CD4-positive, alpha-beta T cell (primary cell): Measurements from ENCODE around the gene ALDOC. TPM values are rescaled to one million over a fixed set of nuclear protein-coding genes. Genes with fewer than 3 reads are reported as not detected.

Source experiments
- ATAC-seq: fragments of 200-7000 bp; cut with Tn5 transposase; one replicate; pipeline ENCODE4 v1.10.0; 2022; ENCODE audit warnings: mild to moderate bottlenecking; ENCODE audit not compliant: poor library complexity
- CTCF ChIA-PET: fragments of 350-600 bp; sonication (Branson Sonifier 250); formaldehyde crosslinking; loops from one replicate; lab custom pipeline; 2021; ENCODE audit warnings: antibody characterized with exemption, inconsistent platforms; lab: Charles Lee
- POLR2A ChIA-PET: fragments of 350-600 bp; sonication (Branson Sonifier 250); formaldehyde crosslinking; loops from one replicate; lab custom pipeline; 2021; ENCODE audit warnings: antibody characterized with exemption, inconsistent platforms; lab: Charles Lee
- DNase-seq, 14 experiments: peaks; one replicate each; pipeline ENCODE4 v3.0.0-alpha.2; 2013 to 2020; ENCODE audit warnings: mixed read lengths in 2 of 14
- H3K27ac ChIP-seq, 2 donors: one replicate each; pipeline versions ENCODE4 v1.5.1 to v1.7.0; 2013; ENCODE audit warnings: low read length in 2 of 2, low read depth in 1 of 2, mild to moderate bottlenecking in 1 of 2
- H3K27me3 ChIP-seq, 2 experiments: 1 replicate in 1 of 2; 2 replicates in 1 of 2; pipeline versions ENCODE4 v1.6.1 to v1.7.0; 2013; ENCODE audit warnings: low read length in 2 of 2, control low read depth in 1 of 2, mild to moderate bottlenecking in 1 of 2, moderate library complexity in 1 of 2; ENCODE audit not compliant: insufficient read depth in 2 of 2, control insufficient read depth in 1 of 2
- H3K36me3 ChIP-seq: one replicate; pipeline ENCODE4 v1.6.1; 2013; ENCODE audit warnings: low read length, control low read depth; ENCODE audit not compliant: insufficient read depth
- H3K4me1 ChIP-seq: one replicate; pipeline ENCODE4 v1.6.1; 2013; ENCODE audit warnings: low read length, control low read depth; ENCODE audit not compliant: insufficient read depth
- H3K4me3 ChIP-seq: one replicate; pipeline ENCODE4 v1.5.1; 2013; ENCODE audit warnings: mild to moderate bottlenecking, low read length, moderate library complexity
- H3K9me3 ChIP-seq, 2 experiments: 1 replicate in 1 of 2; 2 replicates in 1 of 2; pipeline versions ENCODE4 v1.6.1 to v1.7.0; 2013; ENCODE audit warnings: low read length in 2 of 2, mild to moderate bottlenecking in 2 of 2, control low read depth in 1 of 2, moderate library complexity in 1 of 2; ENCODE audit not compliant: control insufficient read depth in 1 of 2, insufficient read depth in 1 of 2
- H3K27ac Mint-ChIP-seq: one replicate; pipeline ENCODE4 v1.8.0; 2020; ENCODE audit warnings: mixed read lengths
- H3K27me3 Mint-ChIP-seq: one replicate; pipeline ENCODE4 v1.8.0; 2021; ENCODE audit warnings: mixed read lengths
- H3K36me3 Mint-ChIP-seq: one replicate; pipeline ENCODE4 v1.8.0; 2021; ENCODE audit warnings: low read depth, mixed read lengths
- H3K4me1 Mint-ChIP-seq: one replicate; pipeline ENCODE4 v1.8.0; 2021; ENCODE audit warnings: low read depth, mixed read lengths
- H3K4me3 Mint-ChIP-seq: one replicate; pipeline ENCODE4 v1.8.0; 2020; ENCODE audit warnings: mild to moderate bottlenecking, mixed read lengths
- H3K9me3 Mint-ChIP-seq: one replicate; pipeline ENCODE4 v1.8.0; 2020; ENCODE audit warnings: mixed read lengths
- intact Hi-C, 2 experiments: fragments of 100-400 bp; cut with DNase I in 1 of 2; cut with micrococcal nuclease in 1 of 2; formaldehyde crosslinking; loops; one replicate each; pipeline versions ENCODE4 v1.15.1 to v1.9.0; 2023 to 2025; cut with DNase I, micrococcal nuclease
- polyA plus RNA-seq, 2 donors: library from polyadenylated mRNA; unstranded; fragments of 120-200 nt; gene quantifications; one replicate each; pipeline ENCODE4 v1.2.1, GENCODE V29; 2013
- total RNA-seq, 174 experiments: library from RNA in 2 of 174; stranded (reverse) in 2 of 174; gene quantifications; one replicate each; pipeline ENCODE4 v1.2.3 and lab custom pipeline; 2021 to 2026
- TF ChIP-seq, protein P1 (sequence below): fragments of 200-600 bp; IDR thresholded peaks from one replicate; pipeline ENCODE4 v1.8.0; 2022; ENCODE audit warnings: antibody characterized with exemption, mild to moderate bottlenecking

ALDOC gene
- total RNA-seq, result 10 to 100 TPM; 21.8 to 22.7 TPM
- polyA plus RNA-seq (2013, experiment 1 of 2), result 28.8 TPM
- polyA plus RNA-seq (2013, experiment 2 of 2), result 31.7 TPM
- total RNA-seq (lab: John Stamatoyannopoulos, UW), result 9.1 to 89.1 (median 24.8) reads per million in 172 experiments

- Mint-ChIP-seq H3K36me3 (peaks cover 9% of the 10 kb centered on the region), H3K9me3 (no peaks in the 10 kb centered on the region), H3K4me3 (peak within 1 kb of the TSS; percentile 87), H3K27me3 (no peaks in the 10 kb centered on the region), H3K27ac (peak within 1 kb of the TSS; percentile 77), H3K4me1 (peaks cover 31% of the 10 kb centered on the region)
- DNase-seq (peak; percentile 95 to 100 (median 98)), ATAC-seq (peak; percentile 97)
- H3K27ac ChIP-seq, result peak within 1 kb of the TSS in 1 of 2 donors; percentile 41
- no peaks in the 10 kb centered on the region for H3K9me3 ChIP-seq
- no peaks in the 10 kb centered on the region for H3K36me3 ChIP-seq
- TF ChIP-seq, protein P1, sequence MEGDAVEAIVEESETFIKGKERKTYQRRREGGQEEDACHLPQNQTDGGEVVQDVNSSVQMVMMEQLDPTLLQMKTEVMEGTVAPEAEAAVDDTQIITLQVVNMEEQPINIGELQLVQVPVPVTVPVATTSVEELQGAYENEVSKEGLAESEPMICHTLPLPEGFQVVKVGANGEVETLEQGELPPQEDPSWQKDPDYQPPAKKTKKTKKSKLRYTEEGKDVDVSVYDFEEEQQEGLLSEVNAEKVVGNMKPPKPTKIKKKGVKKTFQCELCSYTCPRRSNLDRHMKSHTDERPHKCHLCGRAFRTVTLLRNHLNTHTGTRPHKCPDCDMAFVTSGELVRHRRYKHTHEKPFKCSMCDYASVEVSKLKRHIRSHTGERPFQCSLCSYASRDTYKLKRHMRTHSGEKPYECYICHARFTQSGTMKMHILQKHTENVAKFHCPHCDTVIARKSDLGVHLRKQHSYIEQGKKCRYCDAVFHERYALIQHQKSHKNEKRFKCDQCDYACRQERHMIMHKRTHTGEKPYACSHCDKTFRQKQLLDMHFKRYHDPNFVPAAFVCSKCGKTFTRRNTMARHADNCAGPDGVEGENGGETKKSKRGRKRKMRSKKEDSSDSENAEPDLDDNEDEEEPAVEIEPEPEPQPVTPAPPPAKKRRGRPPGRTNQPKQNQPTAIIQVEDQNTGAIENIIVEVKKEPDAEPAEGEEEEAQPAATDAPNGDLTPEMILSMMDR, result no peak
- intact Hi-C loops, result loop anchor here (1.0 to 10.0 kb wide), 6 partner anchors 21 to 378 kb away; partner anchors contain the start of genes UNC119 (in 2 of the 2), PHF12 (in 1 of the 2) and SPAG5 (in 1 of the 2)
- POLR2A ChIA-PET, result interaction anchor here (0.6 to 2.1 kb wide), 18 partner anchors 9 to 375 kb away, joined by 3 to 36 read pairs (median 5); partner anchors contain the start of genes BLTP2, PHF12, RPL23A and SDF2
- CTCF ChIA-PET, result interaction anchor here (0.7 kb wide), 2 partner anchors 27 to 67 kb away, joined by 3 to 4 read pairs; no protein-coding TSS in a partner anchor
- no peaks in the 10 kb centered on the region for H3K27me3 ChIP-seq
- H3K4me3 ChIP-seq, result peak within 1 kb of the TSS; percentile 46
- H3K4me1 ChIP-seq, result peaks cover 36% of the 10 kb centered on the region
Measured at GRCh38 chr17:28576758-28577465, at the start of gene ALDOC. TSS of gene ALDOC (minus strand) at chr17:28576895. CDS start at chr17:28575532, 1,363 bp downstream.

DNA sequence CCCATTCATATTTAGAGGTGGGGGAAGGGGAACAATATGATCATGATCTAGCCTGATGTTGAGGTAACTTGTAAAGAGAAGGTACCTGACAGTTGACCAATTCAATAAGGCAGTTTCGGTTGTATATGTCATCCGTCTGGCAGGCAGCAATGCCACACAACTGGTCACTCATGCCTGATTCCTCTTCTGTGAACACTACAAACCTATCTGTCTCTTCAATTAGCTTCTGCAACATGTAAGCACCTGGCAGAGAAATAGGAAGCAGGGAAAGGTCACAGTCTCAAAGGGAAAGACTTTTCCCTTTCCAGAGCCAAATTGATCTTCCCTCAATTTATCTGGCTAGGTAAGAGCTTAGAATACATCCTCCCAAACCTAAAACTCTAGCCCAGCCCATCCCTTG, 47.5 kb upstream of the ALDOC start:
- H3K27me3 ChIP-seq, result no peaks in the 10 kb centered on the region
- DNase-seq, result no peak
- H3K27ac Mint-ChIP-seq, result no peak overlapping the region
- peaks cover 82% of the 10 kb centered on the region for H3K36me3 ChIP-seq
- intact Hi-C loops, result no loop called here
- no peaks in the 10 kb centered on the region for H3K9me3 Mint-ChIP-seq
- CTCF ChIA-PET, result no interaction called here
- no peak overlapping the region for H3K27ac ChIP-seq
- H3K9me3 ChIP-seq, result no peaks in the 10 kb centered on the region
- POLR2A ChIA-PET, result interaction anchor here (1.1 kb wide), 1 partner anchor 9 kb away, joined by 3 read pairs; no protein-coding TSS in a partner anchor
- no peak overlapping the region for H3K4me3 Mint-ChIP-seq
- no peaks in the 10 kb centered on the region for H3K4me1 ChIP-seq
- H3K4me3 ChIP-seq, result no peak overlapping the region
- H3K36me3 Mint-ChIP-seq, result peaks cover 92% of the 10 kb centered on the region
- H3K4me1 Mint-ChIP-seq, result peaks cover 4% of the 10 kb centered on the region
- TF ChIP-seq, protein P1, result no peak
- ATAC-seq, result no peak
- no peaks in the 10 kb centered on the region for H3K27me3 Mint-ChIP-seq

GRCh38 chr17:28623696-28624095, 47.0 kb upstream of the ALDOC start:
- no peaks in the 10 kb centered on the region for H3K9me3 ChIP-seq
- CTCF ChIA-PET, result no interaction called here
- H3K27ac Mint-ChIP-seq, result no peak overlapping the region
- no peak overlapping the region for H3K27ac ChIP-seq
- POLR2A ChIA-PET, result interaction anchor here (0.7 to 1.1 kb wide), 2 partner anchors 8 to 52 kb away, joined by 3 to 5 read pairs; partner anchors contain the start of gene PIGS
- no peaks in the 10 kb centered on the region for H3K27me3 Mint-ChIP-seq
- no peak overlapping the region for H3K4me3 Mint-ChIP-seq
- peaks cover 83% of the 10 kb centered on the region for H3K36me3 ChIP-seq
- no peaks in the 10 kb centered on the region for H3K9me3 Mint-ChIP-seq
- H3K4me1 Mint-ChIP-seq, result peaks cover 4% of the 10 kb centered on the region
- no peak overlapping the region for H3K4me3 ChIP-seq
- peaks cover 96% of the 10 kb centered on the region for H3K36me3 Mint-ChIP-seq
- intact Hi-C loops, result no loop called here
- no peaks in the 10 kb centered on the region for H3K4me1 ChIP-seq
- ATAC-seq (no peak), DNase-seq (no peak)
- no peaks in the 10 kb centered on the region for H3K27me3 ChIP-seq
- TF ChIP-seq, protein P1, result no peak
